GM19099 (cell line): Measurements from ENCODE around the gene MT1A.

Source experiments
- POLR2A ChIP-seq: IDR thresholded peaks from 3 replicates; pipeline ENCODE4 v1.6.1; 2011; ENCODE audit warnings: low read depth; ENCODE audit not compliant: insufficient read length; ENCODE audit errors: extremely low read depth

MT1A gene

DNA sequence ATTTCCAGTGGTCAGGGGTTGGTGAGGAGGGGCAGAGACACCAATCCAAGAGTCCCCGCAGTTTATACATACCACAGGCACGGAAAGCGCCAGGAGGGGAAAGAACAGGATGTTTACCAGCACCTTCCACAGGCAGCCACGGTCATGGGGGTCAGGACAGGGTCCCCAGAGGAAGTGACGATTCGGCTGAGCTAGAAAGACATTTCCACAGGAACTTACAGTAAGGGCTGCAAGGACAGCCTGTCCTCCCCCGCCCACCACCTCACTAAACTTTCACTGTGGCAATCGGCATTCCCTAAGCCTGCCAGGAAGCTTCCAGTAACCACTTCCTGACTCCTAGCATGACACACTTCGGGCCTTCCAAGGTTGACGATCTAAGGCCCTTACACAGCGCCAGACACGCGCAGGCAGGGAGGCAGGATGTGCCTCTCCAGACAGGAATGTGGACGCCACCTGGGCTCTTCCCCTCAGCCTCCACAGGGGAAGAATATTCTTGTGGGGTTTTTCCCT is 31.3 kb upstream of the MT1A start:
- no peak for TF ChIP-seq POLR2A

- no peak for TF ChIP-seq POLR2A
Measured at GRCh38 chr16:56607675-56608042, 30.8 kb upstream of the MT1A start.

DNA sequence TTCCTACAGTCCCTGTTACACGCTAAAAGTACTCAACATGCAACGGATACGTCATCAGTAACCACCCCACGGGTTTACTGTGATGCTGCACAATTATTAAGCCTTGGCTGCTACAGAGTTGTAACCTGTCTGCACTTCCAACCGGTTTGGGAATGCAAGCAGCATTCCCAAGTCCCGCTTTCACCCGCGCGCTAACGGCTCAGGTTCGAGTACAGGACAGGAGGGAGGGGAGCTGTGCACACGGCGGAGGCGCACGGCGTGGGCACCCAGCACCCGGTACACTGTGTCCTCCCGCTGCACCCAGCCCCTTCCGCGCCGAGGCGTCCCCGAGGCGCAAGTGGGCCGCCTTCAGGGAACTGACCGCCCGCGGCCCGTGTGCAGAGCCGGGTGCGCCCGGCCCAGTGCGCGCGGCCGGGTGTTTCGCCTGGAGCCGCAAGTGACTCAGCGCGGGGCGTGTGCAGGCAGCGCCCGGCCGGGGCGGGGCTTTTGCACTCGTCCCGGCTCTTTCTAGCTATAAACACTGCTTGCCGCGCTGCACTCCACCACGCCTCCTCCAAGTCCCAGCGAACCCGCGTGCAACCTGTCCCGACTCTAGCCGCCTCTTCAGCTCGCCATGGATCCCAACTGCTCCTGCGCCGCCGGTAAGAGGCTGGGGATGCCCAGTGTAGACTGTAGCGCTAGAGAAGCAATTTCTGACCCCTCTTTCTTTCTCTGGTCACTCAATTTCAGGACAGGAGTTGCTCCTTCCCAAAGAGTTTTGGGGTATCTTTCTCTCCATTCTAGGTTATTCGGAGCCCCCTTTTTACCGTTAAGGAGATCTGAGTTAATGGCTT is 30.2 kb upstream of the MT1A start, which contains the start of gene MT2A:
MT2A (plus strand) TSS at position 542 of the 833 bp plus-strand sequence; CDS start at position 614, 72 bp downstream.
- peak; percentile 79 for TF ChIP-seq POLR2A

- TF ChIP-seq POLR2A: no peak
Measured at GRCh38 chr16:56608876-56609462, 29.5 kb upstream of the MT1A start.

DNA sequence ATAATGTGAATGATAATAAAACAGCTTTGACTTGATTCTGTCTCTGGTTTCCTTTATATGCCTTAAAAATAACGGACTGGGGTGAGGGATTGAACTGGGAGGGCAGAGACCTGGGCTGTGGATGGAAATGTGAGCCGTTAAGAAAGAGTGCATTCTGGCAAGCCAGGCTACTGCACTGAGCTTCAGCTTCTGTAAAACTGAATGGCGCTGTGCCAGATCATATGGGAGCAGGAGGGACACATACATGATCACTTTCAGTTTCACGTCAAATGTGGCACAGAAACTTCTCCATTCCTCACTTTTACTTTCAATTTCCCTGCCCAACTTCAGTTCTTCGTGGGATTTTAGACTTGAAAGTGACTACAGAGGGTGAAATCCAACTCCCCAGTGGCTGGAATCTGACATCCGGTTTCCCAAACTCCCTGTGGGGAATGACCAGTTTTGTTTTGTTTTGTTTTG is 29.0 kb upstream of the MT1A start:
- peak; percentile 37 for TF ChIP-seq POLR2A

- TF ChIP-seq POLR2A: peak; percentile 42
Measured at GRCh38 chr16:56610017-56610608, 28.4 kb upstream of the MT1A start.

- TF ChIP-seq POLR2A: no peak
Measured at GRCh38 chr16:56610609-56611111, 27.8 kb upstream of the MT1A start.

GRCh38 chr16:56611281-56611833 is 27.1 kb upstream of the MT1A start:
- no peak for TF ChIP-seq POLR2A

GRCh38 chr16:56613706-56614105 is 24.8 kb upstream of the MT1A start:
- no peak for TF ChIP-seq POLR2A

GRCh38 chr16:56614549-56614991 is 23.9 kb upstream of the MT1A start:
- no peak for TF ChIP-seq POLR2A

- TF ChIP-seq POLR2A: no peak
Measured at GRCh38 chr16:56615353-56615752, 23.1 kb upstream of the MT1A start.

DNA sequence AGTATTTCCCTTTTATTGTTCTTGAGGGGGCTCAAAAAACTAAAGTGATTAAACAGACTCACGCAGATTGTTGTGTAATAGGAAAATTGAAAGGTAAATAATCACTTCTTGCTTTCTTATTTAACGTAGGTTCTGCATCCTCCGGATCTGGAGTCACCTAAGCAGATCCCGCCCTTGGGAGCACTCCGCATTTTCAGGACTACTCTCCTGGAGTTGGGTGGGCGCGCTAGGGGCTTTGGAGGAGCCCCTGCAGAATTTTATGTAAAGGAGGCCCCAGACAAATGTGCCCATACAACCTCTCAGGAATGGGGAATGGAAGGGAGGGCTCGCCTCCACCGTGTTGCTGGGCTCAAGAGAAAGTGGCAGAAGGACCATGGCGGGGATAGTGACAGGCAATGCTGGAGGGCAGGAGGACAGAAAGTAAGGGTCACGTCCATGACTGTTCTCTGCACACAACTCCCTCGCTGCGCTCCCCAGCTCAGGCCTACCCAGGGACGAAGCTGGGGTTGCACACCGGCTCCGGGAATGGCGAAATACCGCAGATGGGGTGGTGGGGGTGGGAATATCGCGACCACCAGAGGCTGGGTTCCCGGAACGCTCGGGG is 21.8 kb upstream of the MT1A start:
- no peak for TF ChIP-seq POLR2A

DNA sequence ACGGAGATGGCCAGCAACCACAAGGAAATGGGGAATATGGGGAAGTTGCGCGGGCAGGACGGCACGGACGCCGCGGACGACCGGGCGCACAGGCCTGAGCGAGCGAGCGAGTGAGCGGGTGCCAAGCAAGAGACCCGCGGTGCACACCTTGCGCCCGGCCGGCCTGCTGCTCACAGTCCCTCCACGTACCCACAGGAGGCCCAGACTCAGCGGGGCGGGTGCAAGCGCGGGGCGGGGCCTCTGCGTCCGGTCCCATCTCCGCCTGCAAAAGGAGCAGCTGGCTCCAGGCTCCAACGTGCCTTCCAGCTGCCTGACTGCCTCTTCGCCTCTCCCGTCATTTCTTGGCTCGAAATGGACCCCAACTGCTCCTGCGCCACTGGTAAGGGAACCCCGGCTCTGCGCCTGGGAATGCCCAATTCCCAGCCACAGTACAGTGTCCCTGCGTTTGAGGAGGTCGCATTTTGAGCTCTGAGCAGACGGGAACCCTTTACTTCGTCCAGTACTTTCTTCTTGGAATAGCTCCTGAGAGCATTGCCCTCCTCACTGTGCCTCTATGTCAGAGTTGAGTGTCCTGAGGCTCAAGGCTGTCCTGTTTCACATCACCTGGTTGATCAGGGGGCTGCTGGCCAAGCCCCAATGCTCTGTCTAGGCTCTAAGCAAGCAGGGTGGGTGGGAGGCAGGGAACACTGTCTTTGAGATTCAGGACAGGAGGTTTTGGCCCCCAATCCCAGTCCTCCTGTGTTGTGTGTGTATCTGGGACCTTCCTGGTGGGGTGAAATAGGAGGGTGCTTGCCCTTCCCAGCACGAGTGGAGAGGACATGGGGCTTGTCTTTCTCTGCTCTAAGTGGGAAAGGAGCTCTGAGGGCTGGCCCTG is 21.0 kb upstream of the MT1A start:
- no peak for TF ChIP-seq POLR2A

GRCh38 chr16:56618138-56618537 is 20.3 kb upstream of the MT1A start:
- no peak for TF ChIP-seq POLR2A
